HL-60 (cell line): Measurements from ENCODE around the gene SLFN5.

Source experiments
- CTCF ChIP-seq: IDR thresholded peaks from one replicate; pipeline ENCODE4 v1.5.1; 2011; ENCODE audit warnings: low read length, control low read depth, inconsistent platforms; ENCODE audit not compliant: insufficient read depth
- POLR2AphosphoS5 ChIP-seq: IDR thresholded peaks from 2 replicates; pipeline ENCODE4 v1.6.1; 2012; ENCODE audit warnings: low read depth
- REST ChIP-seq: IDR thresholded peaks from 2 replicates; pipeline ENCODE4 v1.6.1; 2012; ENCODE audit warnings: low read depth; ENCODE audit not compliant: insufficient replicate concordance

- no peak for TF ChIP-seq REST
- no peak for TF ChIP-seq CTCF
- no peak for TF ChIP-seq POLR2AphosphoS5
Measured at GRCh38 chr17:35243561-35244340, 879 bp downstream of the SLFN5 start.
